HEK293 (cell line): ENCODE data around the gene PTH2R.

Source experiments
- GLIS2 ChIP-seq: fragments of 450-650 bp; formaldehyde crosslinking; IDR thresholded peaks from 2 replicates; pipeline ENCODE4 v1.5.1; 2016; ENCODE audit warnings: missing biosample characterization, missing genetic modification characterization
- KLF7 ChIP-seq: fragments of 450-650 bp; formaldehyde crosslinking; IDR thresholded peaks from 2 replicates; pipeline ENCODE4 v1.5.1; 2016; ENCODE audit warnings: missing biosample characterization, missing genetic modification characterization, borderline replicate concordance
- KLF9 ChIP-seq: fragments of 450-650 bp; formaldehyde crosslinking; IDR thresholded peaks from 2 replicates; pipeline ENCODE4 v1.5.1; 2016; ENCODE audit warnings: missing biosample characterization, missing genetic modification characterization, low read depth
- PBX3 ChIP-seq: sonication (generic); formaldehyde crosslinking; IDR thresholded peaks from 2 replicates; pipeline ENCODE4 v1.8.1; 2022; ENCODE audit warnings: mild to moderate bottlenecking, moderate library complexity, missing genetic modification reagents
- ZBTB11 ChIP-seq: fragments of 450-650 bp; formaldehyde crosslinking; conservative IDR thresholded peaks from 2 replicates; pipeline ENCODE4 v1.5.1; 2016; ENCODE audit warnings: low read depth, missing biosample characterization, missing genetic modification characterization
- ZBTB7A ChIP-seq: fragments of 450-650 bp; formaldehyde crosslinking; IDR thresholded peaks from 2 replicates; pipeline ENCODE4 v1.5.1; 2016; ENCODE audit warnings: low read depth, missing biosample characterization, missing genetic modification characterization
- ZIC2 ChIP-seq: fragments of 450-650 bp; formaldehyde crosslinking; IDR thresholded peaks from 2 replicates; pipeline ENCODE4 v1.5.1; 2016; ENCODE audit warnings: missing biosample characterization, missing genetic modification characterization
- ZNF211 ChIP-seq: fragments of 450-650 bp; formaldehyde crosslinking; IDR thresholded peaks from 2 replicates; pipeline ENCODE4 v1.5.1; 2016; ENCODE audit warnings: low read depth, missing biosample characterization, missing genetic modification characterization
- ZNF311 ChIP-seq: fragments of 450-650 bp; formaldehyde crosslinking; IDR thresholded peaks from 2 replicates; pipeline ENCODE4 v1.5.1; 2017; ENCODE audit warnings: missing biosample characterization, missing genetic modification characterization, borderline replicate concordance
- ZNF37A ChIP-seq: fragments of 450-650 bp; IDR thresholded peaks from 2 replicates; pipeline ENCODE4 v1.5.1; 2018; ENCODE audit warnings: missing biosample characterization, missing genetic modification characterization
- ZNF549 ChIP-seq: fragments of 450-650 bp; IDR thresholded peaks from 2 replicates; pipeline ENCODE4 v1.5.1; 2018; ENCODE audit warnings: missing biosample characterization, missing genetic modification characterization, mild to moderate bottlenecking, inconsistent platforms, moderate library complexity
- ZNF600 ChIP-seq: fragments of 450-650 bp; formaldehyde crosslinking; IDR thresholded peaks from 2 replicates; pipeline ENCODE4 v1.5.1; 2016; ENCODE audit warnings: missing biosample characterization, missing genetic modification characterization
- ZNF670 ChIP-seq: fragments of 450-650 bp; formaldehyde crosslinking; IDR thresholded peaks from 2 replicates; pipeline ENCODE4 v1.5.1; 2016; ENCODE audit warnings: missing biosample characterization, missing genetic modification characterization, low read depth
- TF ChIP-seq, protein P1 (sequence below): fragments of 450-650 bp; formaldehyde crosslinking; IDR thresholded peaks from 2 replicates; pipeline ENCODE4 v1.5.1; 2016; ENCODE audit warnings: missing biosample characterization, missing genetic modification characterization

DNA sequence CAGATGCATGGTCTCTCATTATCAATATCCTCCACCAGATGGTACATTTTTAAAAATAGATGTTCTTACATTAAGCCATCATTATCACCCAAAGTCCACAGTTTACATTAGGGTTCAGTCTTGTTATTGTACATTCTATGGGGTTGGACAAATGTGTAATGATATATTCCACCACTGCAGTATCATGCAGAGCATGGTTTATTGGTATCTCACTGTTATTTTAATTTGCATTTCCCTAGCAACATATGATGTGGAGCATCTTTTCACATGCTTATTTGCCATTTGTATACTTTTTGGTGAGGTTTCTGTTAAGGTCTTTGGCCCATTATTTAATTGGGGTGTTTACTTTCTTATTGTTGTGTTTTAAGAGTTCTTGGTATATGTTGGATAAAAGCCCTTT is 95.7 kb downstream of the PTH2R start:
- TF ChIP-seq, protein P1, sequence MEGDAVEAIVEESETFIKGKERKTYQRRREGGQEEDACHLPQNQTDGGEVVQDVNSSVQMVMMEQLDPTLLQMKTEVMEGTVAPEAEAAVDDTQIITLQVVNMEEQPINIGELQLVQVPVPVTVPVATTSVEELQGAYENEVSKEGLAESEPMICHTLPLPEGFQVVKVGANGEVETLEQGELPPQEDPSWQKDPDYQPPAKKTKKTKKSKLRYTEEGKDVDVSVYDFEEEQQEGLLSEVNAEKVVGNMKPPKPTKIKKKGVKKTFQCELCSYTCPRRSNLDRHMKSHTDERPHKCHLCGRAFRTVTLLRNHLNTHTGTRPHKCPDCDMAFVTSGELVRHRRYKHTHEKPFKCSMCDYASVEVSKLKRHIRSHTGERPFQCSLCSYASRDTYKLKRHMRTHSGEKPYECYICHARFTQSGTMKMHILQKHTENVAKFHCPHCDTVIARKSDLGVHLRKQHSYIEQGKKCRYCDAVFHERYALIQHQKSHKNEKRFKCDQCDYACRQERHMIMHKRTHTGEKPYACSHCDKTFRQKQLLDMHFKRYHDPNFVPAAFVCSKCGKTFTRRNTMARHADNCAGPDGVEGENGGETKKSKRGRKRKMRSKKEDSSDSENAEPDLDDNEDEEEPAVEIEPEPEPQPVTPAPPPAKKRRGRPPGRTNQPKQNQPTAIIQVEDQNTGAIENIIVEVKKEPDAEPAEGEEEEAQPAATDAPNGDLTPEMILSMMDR: no peak
- TF ChIP-seq GLIS2 (no peak), ZNF600 (tag by site-specific recombination) (no peak), ZIC2 (tag by site-specific recombination) (no peak), KLF7 (tag by site-specific recombination) (no peak), KLF9 (no peak), ZBTB11 (tag by site-specific recombination) (no peak), PBX3 (CRISPR knock-in tag) (no peak), ZBTB7A (tag by site-specific recombination) (no peak), ZNF37A (tag by site-specific recombination) (no peak), ZNF670 (tag by site-specific recombination) (no peak), ZNF211 (tag by site-specific recombination) (no peak), ZNF549 (no peak), ZNF311 (no peak)
